HL-60 (cell line): ENCODE measurements around the gene LIPK.

Source experiments
- DNase-seq, 2 experiments: peaks; one replicate each; pipeline ENCODE4 v3.0.0-alpha.2; 2010 to 2020; ENCODE audit warnings: low read depth in 1 of 2, low spot score in 1 of 2
- H3K27ac ChIP-seq: fragments of 250-450 bp; sonication (Bioruptor Pico); replicated peaks from 2 replicates; pipeline ENCODE4 v1.5.1; 2020; ENCODE audit warnings: mild to moderate bottlenecking, moderate library complexity
- H3K27me3 ChIP-seq: fragments of 250-450 bp; sonication (Bioruptor Pico); 2 replicates; pipeline ENCODE4 v1.5.1; 2021; ENCODE audit warnings: mild to moderate bottlenecking, moderate library complexity; ENCODE audit not compliant: insufficient read depth, poor library complexity, severe bottlenecking
- H3K4me3 ChIP-seq: replicated peaks from 2 replicates; pipeline ENCODE4 v1.5.1; 2011; ENCODE audit warnings: mild to moderate bottlenecking, control low read depth, low read length; ENCODE audit not compliant: insufficient read depth
- GABPA ChIP-seq: IDR thresholded peaks from 2 replicates; pipeline ENCODE4 v1.6.1; 2012; ENCODE audit warnings: low read depth
- POLR2AphosphoS5 ChIP-seq: IDR thresholded peaks from 2 replicates; pipeline ENCODE4 v1.6.1; 2012; ENCODE audit warnings: low read depth
- SPI1 ChIP-seq: IDR thresholded peaks from 2 replicates; pipeline ENCODE4 v1.6.1; 2012; ENCODE audit warnings: low read depth, mild to moderate bottlenecking, borderline replicate concordance
- TF ChIP-seq, protein P1 (sequence below): IDR thresholded peaks from 2 replicates; pipeline ENCODE4 v1.6.1; 2012; ENCODE audit warnings: low read depth; ENCODE audit not compliant: insufficient replicate concordance
- TF ChIP-seq, protein P2 (sequence below): IDR thresholded peaks from one replicate; pipeline ENCODE4 v1.5.1; 2011; ENCODE audit warnings: low read length, control low read depth, inconsistent platforms; ENCODE audit not compliant: insufficient read depth

The LIPK gene

DNA sequence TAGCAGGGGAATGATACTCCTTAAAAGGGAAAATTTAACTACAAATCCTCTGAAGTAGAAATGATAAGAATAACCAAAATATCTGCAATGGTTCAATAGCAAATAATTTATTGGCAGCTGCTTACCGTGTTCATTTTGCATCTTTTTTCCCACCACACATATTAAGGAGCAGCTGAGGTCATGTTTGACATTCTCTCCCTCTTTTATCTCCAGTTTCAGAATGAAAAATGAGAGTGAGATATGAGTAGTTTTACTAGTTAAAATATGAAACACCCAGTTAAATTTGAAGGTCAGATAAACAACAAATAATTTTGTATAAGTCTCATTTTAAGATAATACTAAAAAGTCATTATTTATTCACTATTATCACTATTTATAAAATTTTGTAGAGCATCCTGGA lies 56.9 kb downstream of the LIPK start:
- Histone ChIP-seq H3K27ac (no peak overlapping the region), H3K4me3 (no peak overlapping the region), H3K27me3 (no peaks in the 10 kb centered on the region)
- TF ChIP-seq POLR2AphosphoS5 (no peak), SPI1 (no peak), GABPA (no peak)
- TF ChIP-seq, protein P1, sequence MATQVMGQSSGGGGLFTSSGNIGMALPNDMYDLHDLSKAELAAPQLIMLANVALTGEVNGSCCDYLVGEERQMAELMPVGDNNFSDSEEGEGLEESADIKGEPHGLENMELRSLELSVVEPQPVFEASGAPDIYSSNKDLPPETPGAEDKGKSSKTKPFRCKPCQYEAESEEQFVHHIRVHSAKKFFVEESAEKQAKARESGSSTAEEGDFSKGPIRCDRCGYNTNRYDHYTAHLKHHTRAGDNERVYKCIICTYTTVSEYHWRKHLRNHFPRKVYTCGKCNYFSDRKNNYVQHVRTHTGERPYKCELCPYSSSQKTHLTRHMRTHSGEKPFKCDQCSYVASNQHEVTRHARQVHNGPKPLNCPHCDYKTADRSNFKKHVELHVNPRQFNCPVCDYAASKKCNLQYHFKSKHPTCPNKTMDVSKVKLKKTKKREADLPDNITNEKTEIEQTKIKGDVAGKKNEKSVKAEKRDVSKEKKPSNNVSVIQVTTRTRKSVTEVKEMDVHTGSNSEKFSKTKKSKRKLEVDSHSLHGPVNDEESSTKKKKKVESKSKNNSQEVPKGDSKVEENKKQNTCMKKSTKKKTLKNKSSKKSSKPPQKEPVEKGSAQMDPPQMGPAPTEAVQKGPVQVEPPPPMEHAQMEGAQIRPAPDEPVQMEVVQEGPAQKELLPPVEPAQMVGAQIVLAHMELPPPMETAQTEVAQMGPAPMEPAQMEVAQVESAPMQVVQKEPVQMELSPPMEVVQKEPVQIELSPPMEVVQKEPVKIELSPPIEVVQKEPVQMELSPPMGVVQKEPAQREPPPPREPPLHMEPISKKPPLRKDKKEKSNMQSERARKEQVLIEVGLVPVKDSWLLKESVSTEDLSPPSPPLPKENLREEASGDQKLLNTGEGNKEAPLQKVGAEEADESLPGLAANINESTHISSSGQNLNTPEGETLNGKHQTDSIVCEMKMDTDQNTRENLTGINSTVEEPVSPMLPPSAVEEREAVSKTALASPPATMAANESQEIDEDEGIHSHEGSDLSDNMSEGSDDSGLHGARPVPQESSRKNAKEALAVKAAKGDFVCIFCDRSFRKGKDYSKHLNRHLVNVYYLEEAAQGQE, result no peak
- TF ChIP-seq, protein P2, sequence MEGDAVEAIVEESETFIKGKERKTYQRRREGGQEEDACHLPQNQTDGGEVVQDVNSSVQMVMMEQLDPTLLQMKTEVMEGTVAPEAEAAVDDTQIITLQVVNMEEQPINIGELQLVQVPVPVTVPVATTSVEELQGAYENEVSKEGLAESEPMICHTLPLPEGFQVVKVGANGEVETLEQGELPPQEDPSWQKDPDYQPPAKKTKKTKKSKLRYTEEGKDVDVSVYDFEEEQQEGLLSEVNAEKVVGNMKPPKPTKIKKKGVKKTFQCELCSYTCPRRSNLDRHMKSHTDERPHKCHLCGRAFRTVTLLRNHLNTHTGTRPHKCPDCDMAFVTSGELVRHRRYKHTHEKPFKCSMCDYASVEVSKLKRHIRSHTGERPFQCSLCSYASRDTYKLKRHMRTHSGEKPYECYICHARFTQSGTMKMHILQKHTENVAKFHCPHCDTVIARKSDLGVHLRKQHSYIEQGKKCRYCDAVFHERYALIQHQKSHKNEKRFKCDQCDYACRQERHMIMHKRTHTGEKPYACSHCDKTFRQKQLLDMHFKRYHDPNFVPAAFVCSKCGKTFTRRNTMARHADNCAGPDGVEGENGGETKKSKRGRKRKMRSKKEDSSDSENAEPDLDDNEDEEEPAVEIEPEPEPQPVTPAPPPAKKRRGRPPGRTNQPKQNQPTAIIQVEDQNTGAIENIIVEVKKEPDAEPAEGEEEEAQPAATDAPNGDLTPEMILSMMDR, result no peak
- DNase-seq, result no peak

DNA sequence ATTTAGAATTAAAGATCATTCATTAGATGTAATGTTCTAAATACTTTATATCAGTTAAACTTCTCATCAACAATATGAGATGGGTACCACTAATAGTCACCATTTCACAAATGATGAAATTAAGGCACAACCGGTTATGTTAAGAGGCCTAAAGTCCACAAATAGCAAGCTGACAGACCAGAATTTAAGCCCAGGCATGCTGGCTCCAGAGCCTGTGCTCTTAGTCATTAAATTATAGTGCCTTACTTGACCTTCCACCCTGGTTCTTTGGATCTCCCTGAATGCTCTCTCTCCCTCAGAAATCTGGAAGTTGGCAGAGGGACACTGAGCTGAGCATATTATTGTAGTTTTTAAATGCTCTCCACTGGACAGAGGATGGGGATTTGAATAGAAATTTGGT lies 57.4 kb downstream of the LIPK start:
- H3K27ac ChIP-seq, result no peak overlapping the region
- no peak for DNase-seq
- H3K27me3 ChIP-seq, result no peaks in the 10 kb centered on the region
- no peak overlapping the region for H3K4me3 ChIP-seq
- TF ChIP-seq, protein P1, result no peak
- TF ChIP-seq POLR2AphosphoS5 (no peak), SPI1 (no peak), GABPA (no peak)
- TF ChIP-seq, protein P2, result no peak

DNA sequence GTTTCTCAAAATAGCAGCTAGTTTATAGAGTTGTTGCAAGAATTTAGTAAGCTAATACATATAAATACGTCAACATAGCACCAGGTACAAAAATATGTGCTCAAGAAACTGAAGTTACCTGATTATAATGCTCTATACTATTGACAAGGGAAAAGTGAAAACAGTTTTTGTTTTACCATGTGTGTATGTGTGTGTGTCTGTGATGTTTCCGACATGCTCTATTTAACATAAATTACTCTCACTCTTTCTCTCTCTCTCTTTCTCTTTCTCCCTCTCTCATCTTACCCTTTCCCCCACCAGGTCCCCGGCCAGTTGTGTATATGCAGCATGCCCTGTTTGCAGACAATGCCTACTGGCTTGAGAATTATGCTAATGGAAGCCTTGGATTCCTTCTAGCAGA lies 58.1 kb downstream of the LIPK start:
- no peak overlapping the region for H3K27ac ChIP-seq
- no peak overlapping the region for H3K4me3 ChIP-seq
- DNase-seq, result no peak
- TF ChIP-seq POLR2AphosphoS5, result no peak
- no peak for TF ChIP-seq SPI1
- TF ChIP-seq, protein P2, result no peak
- TF ChIP-seq GABPA, result no peak
- TF ChIP-seq, protein P1, result no peak
- H3K27me3 ChIP-seq, result no peaks in the 10 kb centered on the region
